22Rv1 (cell line): ENCODE data around the gene MMP27.

Source experiments
- H3K27ac ChIP-seq: fragments of 450-650 bp; 2 replicates; pipeline ENCODE4 v1.5.1; 2017
- CTCF ChIP-seq: fragments of 450-650 bp; IDR thresholded peaks from 2 replicates; pipeline ENCODE4 v1.5.1; 2017; ENCODE audit warnings: mild to moderate bottlenecking
- ZFX ChIP-seq: fragments of 450-650 bp; IDR thresholded peaks from 2 replicates; pipeline ENCODE4 v1.6.1; 2017; ENCODE audit warnings: antibody characterized with exemption, borderline replicate concordance

MMP27 gene

GRCh38 chr11:102685338-102685737, 20.2 kb downstream of the MMP27 start:
- no peak overlapping the region for H3K27ac ChIP-seq
- TF ChIP-seq ZFX, result no peak
- no peak for TF ChIP-seq CTCF

GRCh38 chr11:102683277-102683676, 22.3 kb downstream of the MMP27 start:
- no peak overlapping the region for H3K27ac ChIP-seq
- TF ChIP-seq ZFX (no peak), CTCF (0 out of 2 replicates have a peak, but pooled peaks have one; percentile 8)

- no peak for TF ChIP-seq CTCF
- no peak for TF ChIP-seq ZFX
- H3K27ac ChIP-seq, result no peak overlapping the region
Observed at GRCh38 chr11:102680945-102681344, 24.6 kb downstream of the MMP27 start.

- no peak overlapping the region for H3K27ac ChIP-seq
- no peak for TF ChIP-seq CTCF
- TF ChIP-seq ZFX, result no peak
Observed at GRCh38 chr11:102678022-102678421, 27.5 kb downstream of the MMP27 start.

GRCh38 chr11:102676084-102676483, 29.5 kb downstream of the MMP27 start:
- TF ChIP-seq CTCF (no peak), ZFX (no peak)
- H3K27ac ChIP-seq, result no peak overlapping the region

GRCh38 chr11:102669664-102670063, 35.9 kb downstream of the MMP27 start:
- H3K27ac ChIP-seq, result no peak overlapping the region
- TF ChIP-seq ZFX, result no peak
- TF ChIP-seq CTCF, result no peak

- TF ChIP-seq CTCF (peak; percentile 93), ZFX (no peak)
- no peak overlapping the region for H3K27ac ChIP-seq
Observed at GRCh38 chr11:102666331-102666957, 39.1 kb downstream of the MMP27 start.
